GM19372 (cell line): Measurements from ENCODE around the gene HOXC12.

Experiments
- ATAC-seq: cut with Tn5 transposase; IDR thresholded peaks from one replicate; pipeline ENCODE4 v1.9.1; 2021; ENCODE audit warnings: mild to moderate bottlenecking, low read depth, moderate library complexity; ENCODE audit not compliant: unreplicated experiment

The HOXC12 gene

GRCh38 chr12:53982648-53983567, 28.2 kb downstream of the HOXC12 start:
- ATAC-seq, result no peak

GRCh38 chr12:53983568-53983949, 28.9 kb downstream of the HOXC12 start:
- no peak for ATAC-seq

GRCh38 chr12:53983950-53984572, 29.4 kb downstream of the HOXC12 start:
- no peak for ATAC-seq

- no peak for ATAC-seq
Observed at GRCh38 chr12:53984901-53985691, 30.4 kb downstream of the HOXC12 start, which contains the start of gene HOXC10. TSS of gene HOXC10 (plus strand) at chr12:53985146. CDS start at chr12:53985260, 114 bp downstream.

- no peak for ATAC-seq
Observed at GRCh38 chr12:53985692-53985993, 30.9 kb downstream of the HOXC12 start.

- ATAC-seq, result no peak
Observed at GRCh38 chr12:53985994-53986685, 31.4 kb downstream of the HOXC12 start.

GRCh38 chr12:53986686-53987483, 32.2 kb downstream of the HOXC12 start:
- ATAC-seq, result no peak

- no peak for ATAC-seq
Observed at GRCh38 chr12:53987787-53988230, 33.1 kb downstream of the HOXC12 start.

- ATAC-seq, result no peak
Observed at GRCh38 chr12:53988541-53989226, 34.0 kb downstream of the HOXC12 start.

GRCh38 chr12:53989227-53990113, 34.8 kb downstream of the HOXC12 start:
- no peak for ATAC-seq

GRCh38 chr12:53990311-53991076, 35.8 kb downstream of the HOXC12 start:
- ATAC-seq, result no peak

GRCh38 chr12:53991077-53991460, 36.4 kb downstream of the HOXC12 start:
- no peak for ATAC-seq

- no peak for ATAC-seq
Observed at GRCh38 chr12:53992377-53992889, 37.7 kb downstream of the HOXC12 start.

GRCh38 chr12:53993162-53994008, 38.7 kb downstream of the HOXC12 start:
- no peak for ATAC-seq

- ATAC-seq, result no peak
Observed at GRCh38 chr12:53994009-53994263, 39.2 kb downstream of the HOXC12 start.

- ATAC-seq, result no peak
Observed at GRCh38 chr12:53994264-53995001, 39.7 kb downstream of the HOXC12 start.
